CD4-positive, alpha-beta T cell (primary cell): ENCODE results near the gene HIVEP3. TPM values are rescaled to one million over a fixed set of nuclear protein-coding genes. Genes with fewer than 3 reads are reported as not detected.

Source experiments
- ATAC-seq: fragments of 200-7000 bp; cut with Tn5 transposase; one replicate; pipeline ENCODE4 v1.10.0; 2022; ENCODE audit warnings: mild to moderate bottlenecking; ENCODE audit not compliant: poor library complexity
- CTCF ChIA-PET: fragments of 350-600 bp; sonication (Branson Sonifier 250); formaldehyde crosslinking; loops from one replicate; lab custom pipeline; 2021; ENCODE audit warnings: antibody characterized with exemption, inconsistent platforms; lab: Charles Lee
- POLR2A ChIA-PET: fragments of 350-600 bp; sonication (Branson Sonifier 250); formaldehyde crosslinking; loops from one replicate; lab custom pipeline; 2021; ENCODE audit warnings: antibody characterized with exemption, inconsistent platforms; lab: Charles Lee
- DNase-seq, 14 experiments: peaks; one replicate each; pipeline ENCODE4 v3.0.0-alpha.2; 2013 to 2020; ENCODE audit warnings: mixed read lengths in 2 of 14
- H3K27ac ChIP-seq, 2 donors: one replicate each; pipeline versions ENCODE4 v1.5.1 to v1.7.0; 2013; ENCODE audit warnings: low read length in 2 of 2, low read depth in 1 of 2, mild to moderate bottlenecking in 1 of 2
- H3K27me3 ChIP-seq, 2 experiments: 1 replicate in 1 of 2; 2 replicates in 1 of 2; pipeline versions ENCODE4 v1.6.1 to v1.7.0; 2013; ENCODE audit warnings: low read length in 2 of 2, control low read depth in 1 of 2, mild to moderate bottlenecking in 1 of 2, moderate library complexity in 1 of 2; ENCODE audit not compliant: insufficient read depth in 2 of 2, control insufficient read depth in 1 of 2
- H3K36me3 ChIP-seq: one replicate; pipeline ENCODE4 v1.6.1; 2013; ENCODE audit warnings: low read length, control low read depth; ENCODE audit not compliant: insufficient read depth
- H3K4me1 ChIP-seq: one replicate; pipeline ENCODE4 v1.6.1; 2013; ENCODE audit warnings: low read length, control low read depth; ENCODE audit not compliant: insufficient read depth
- H3K4me3 ChIP-seq: one replicate; pipeline ENCODE4 v1.5.1; 2013; ENCODE audit warnings: mild to moderate bottlenecking, low read length, moderate library complexity
- H3K9me3 ChIP-seq, 2 experiments: 1 replicate in 1 of 2; 2 replicates in 1 of 2; pipeline versions ENCODE4 v1.6.1 to v1.7.0; 2013; ENCODE audit warnings: low read length in 2 of 2, mild to moderate bottlenecking in 2 of 2, control low read depth in 1 of 2, moderate library complexity in 1 of 2; ENCODE audit not compliant: control insufficient read depth in 1 of 2, insufficient read depth in 1 of 2
- H3K27ac Mint-ChIP-seq: one replicate; pipeline ENCODE4 v1.8.0; 2020; ENCODE audit warnings: mixed read lengths
- H3K27me3 Mint-ChIP-seq: one replicate; pipeline ENCODE4 v1.8.0; 2021; ENCODE audit warnings: mixed read lengths
- H3K36me3 Mint-ChIP-seq: one replicate; pipeline ENCODE4 v1.8.0; 2021; ENCODE audit warnings: low read depth, mixed read lengths
- H3K4me1 Mint-ChIP-seq: one replicate; pipeline ENCODE4 v1.8.0; 2021; ENCODE audit warnings: low read depth, mixed read lengths
- H3K4me3 Mint-ChIP-seq: one replicate; pipeline ENCODE4 v1.8.0; 2020; ENCODE audit warnings: mild to moderate bottlenecking, mixed read lengths
- H3K9me3 Mint-ChIP-seq: one replicate; pipeline ENCODE4 v1.8.0; 2020; ENCODE audit warnings: mixed read lengths
- intact Hi-C, 2 experiments: fragments of 100-400 bp; cut with DNase I in 1 of 2; cut with micrococcal nuclease in 1 of 2; formaldehyde crosslinking; loops; one replicate each; pipeline versions ENCODE4 v1.15.1 to v1.9.0; 2023 to 2025; cut with DNase I, micrococcal nuclease
- total RNA-seq, 174 experiments: library from RNA in 2 of 174; stranded (reverse) in 2 of 174; gene quantifications; one replicate each; pipeline ENCODE4 v1.2.3 and lab custom pipeline; 2021 to 2026
- TF ChIP-seq, protein P1 (sequence below): fragments of 200-600 bp; IDR thresholded peaks from one replicate; pipeline ENCODE4 v1.8.0; 2022; ENCODE audit warnings: antibody characterized with exemption, mild to moderate bottlenecking

The HIVEP3 gene
- total RNA-seq, 2 experiments from 2014 or later: 5.1 to 5.4 TPM

- ChIA-PET POLR2A (no interaction called here), CTCF (no interaction called here)
- H3K36me3 Mint-ChIP-seq: no peaks in the 10 kb centered on the region
- Histone ChIP-seq H3K9me3 (no peaks in the 10 kb centered on the region), H3K4me3 (no peak overlapping the region), H3K4me1 (peaks cover 21% of the 10 kb centered on the region), H3K27ac (no peak overlapping the region), H3K27me3 (no peaks in the 10 kb centered on the region), H3K36me3 (no peaks in the 10 kb centered on the region)
- intact Hi-C loops: loop anchor here (5.0 to 10.0 kb wide), 5 partner anchors 79 to 359 kb away; no protein-coding TSS in a partner anchor
- peaks cover 20% of the 10 kb centered on the region for H3K4me1 Mint-ChIP-seq
- H3K27me3 Mint-ChIP-seq: no peaks in the 10 kb centered on the region
- H3K4me3 Mint-ChIP-seq: no peak overlapping the region
- no peak for DNase-seq
- no peaks in the 10 kb centered on the region for H3K9me3 Mint-ChIP-seq
- ATAC-seq: no peak
- no peak overlapping the region for H3K27ac Mint-ChIP-seq
- TF ChIP-seq, protein P1, sequence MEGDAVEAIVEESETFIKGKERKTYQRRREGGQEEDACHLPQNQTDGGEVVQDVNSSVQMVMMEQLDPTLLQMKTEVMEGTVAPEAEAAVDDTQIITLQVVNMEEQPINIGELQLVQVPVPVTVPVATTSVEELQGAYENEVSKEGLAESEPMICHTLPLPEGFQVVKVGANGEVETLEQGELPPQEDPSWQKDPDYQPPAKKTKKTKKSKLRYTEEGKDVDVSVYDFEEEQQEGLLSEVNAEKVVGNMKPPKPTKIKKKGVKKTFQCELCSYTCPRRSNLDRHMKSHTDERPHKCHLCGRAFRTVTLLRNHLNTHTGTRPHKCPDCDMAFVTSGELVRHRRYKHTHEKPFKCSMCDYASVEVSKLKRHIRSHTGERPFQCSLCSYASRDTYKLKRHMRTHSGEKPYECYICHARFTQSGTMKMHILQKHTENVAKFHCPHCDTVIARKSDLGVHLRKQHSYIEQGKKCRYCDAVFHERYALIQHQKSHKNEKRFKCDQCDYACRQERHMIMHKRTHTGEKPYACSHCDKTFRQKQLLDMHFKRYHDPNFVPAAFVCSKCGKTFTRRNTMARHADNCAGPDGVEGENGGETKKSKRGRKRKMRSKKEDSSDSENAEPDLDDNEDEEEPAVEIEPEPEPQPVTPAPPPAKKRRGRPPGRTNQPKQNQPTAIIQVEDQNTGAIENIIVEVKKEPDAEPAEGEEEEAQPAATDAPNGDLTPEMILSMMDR: no peak
These were observed 105.5 kb downstream of the HIVEP3 start for GRCh38 chr1:41813226-41813625.

DNA sequence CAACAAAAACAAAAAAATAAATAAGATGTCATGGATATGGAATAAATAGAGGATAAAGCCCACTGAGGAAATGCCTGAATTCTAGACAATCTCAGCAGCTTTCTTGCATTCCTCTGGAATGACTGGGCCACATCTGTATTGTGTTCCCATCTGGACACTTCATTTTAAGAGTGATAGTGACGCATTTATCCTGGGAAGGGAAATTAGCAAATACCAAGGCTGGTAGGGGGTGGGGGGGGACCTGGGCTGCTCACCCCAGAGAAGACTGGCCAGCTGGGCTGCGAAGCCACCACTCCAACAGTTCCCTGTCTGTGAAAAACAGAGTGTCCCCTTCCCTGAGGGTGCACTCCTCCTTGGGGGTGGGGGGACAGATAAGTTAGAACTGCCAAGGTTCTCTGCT, 106.3 kb downstream of the HIVEP3 start:
- Histone ChIP-seq H3K9me3 (no peaks in the 10 kb centered on the region), H3K27ac (no peak overlapping the region), H3K4me3 (no peak overlapping the region), H3K4me1 (peaks cover 28% of the 10 kb centered on the region), H3K36me3 (no peaks in the 10 kb centered on the region), H3K27me3 (no peaks in the 10 kb centered on the region)
- POLR2A ChIA-PET: interaction anchor here (0.9 to 1.9 kb wide), 2 partner anchors 104 to 360 kb away, joined by 3 to 8 read pairs; no protein-coding TSS in a partner anchor
- Mint-ChIP-seq H3K4me1 (peaks cover 28% of the 10 kb centered on the region), H3K27me3 (no peaks in the 10 kb centered on the region), H3K9me3 (no peaks in the 10 kb centered on the region), H3K27ac (no peak overlapping the region), H3K36me3 (no peaks in the 10 kb centered on the region), H3K4me3 (no peak overlapping the region)
- DNase-seq: no peak
- intact Hi-C loops: loop anchor here (1.0 to 10.0 kb wide), 6 partner anchors 80 to 361 kb away; no protein-coding TSS in a partner anchor
- TF ChIP-seq, protein P1: no peak
- CTCF ChIA-PET: interaction anchor here (1.2 to 1.5 kb wide), 3 partner anchors 8 to 361 kb away, joined by 3 to 6 read pairs (median 4); no protein-coding TSS in a partner anchor
- ATAC-seq: no peak

DNA sequence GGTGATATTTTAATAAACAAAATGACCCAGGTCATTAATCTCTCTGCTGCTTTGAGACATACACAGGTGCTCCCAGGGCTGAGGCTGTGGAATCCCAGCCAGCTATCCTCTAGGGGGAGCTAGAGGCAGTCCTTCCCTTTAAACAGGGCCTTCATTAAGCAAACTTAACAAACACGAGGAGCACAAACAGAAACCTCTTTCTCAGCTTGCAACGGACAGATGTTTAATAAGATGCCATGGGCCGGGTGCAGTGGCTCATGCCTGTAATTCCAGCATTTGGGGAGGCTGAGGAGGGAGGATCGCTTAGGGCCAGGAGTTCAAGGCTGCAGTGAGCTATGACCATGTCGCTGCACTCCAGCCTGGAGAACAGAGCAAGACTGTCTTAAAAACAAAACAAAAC, 106.7 kb downstream of the HIVEP3 start:
- Mint-ChIP-seq H3K9me3 (no peaks in the 10 kb centered on the region), H3K4me1 (peaks cover 32% of the 10 kb centered on the region), H3K27ac (no peak overlapping the region), H3K36me3 (no peaks in the 10 kb centered on the region), H3K4me3 (no peak overlapping the region), H3K27me3 (no peaks in the 10 kb centered on the region)
- Histone ChIP-seq H3K9me3 (no peaks in the 10 kb centered on the region), H3K27me3 (no peaks in the 10 kb centered on the region), H3K4me1 (peaks cover 32% of the 10 kb centered on the region), H3K27ac (no peak overlapping the region), H3K36me3 (no peaks in the 10 kb centered on the region), H3K4me3 (no peak overlapping the region)
- POLR2A ChIA-PET: interaction anchor here (0.9 to 1.9 kb wide), 2 partner anchors 104 to 361 kb away, joined by 3 to 8 read pairs; no protein-coding TSS in a partner anchor
- CTCF ChIA-PET: interaction anchor here (1.2 to 1.5 kb wide), 3 partner anchors 8 to 362 kb away, joined by 3 to 6 read pairs (median 4); no protein-coding TSS in a partner anchor
- peak in 11 of 14 experiments; percentile 25 to 78 (median 33) for DNase-seq
- TF ChIP-seq, protein P1: peak; percentile 55
- peak; percentile 72 for ATAC-seq
- intact Hi-C loops: loop anchor here (1.0 to 10.0 kb wide), 6 partner anchors 80 to 361 kb away; no protein-coding TSS in a partner anchor
